Activated CD8-positive, alpha-beta memory T cell treated with anti-CD3 and anti-CD28 coated beads, Interleukin-2, amount 50 U/mL, for 48 hours (primary cell): ENCODE data around the gene TIMM44.
"Not testable (repeated sequence)": the region's sequence is repeated elsewhere in the genome, so short reads cannot be mapped to it uniquely, and the experiment has no call there.

Experiments used
- DNase-seq: peaks from one replicate; pipeline ENCODE4 v3.0.0-alpha.2; 2020

Gene TIMM44

DNA sequence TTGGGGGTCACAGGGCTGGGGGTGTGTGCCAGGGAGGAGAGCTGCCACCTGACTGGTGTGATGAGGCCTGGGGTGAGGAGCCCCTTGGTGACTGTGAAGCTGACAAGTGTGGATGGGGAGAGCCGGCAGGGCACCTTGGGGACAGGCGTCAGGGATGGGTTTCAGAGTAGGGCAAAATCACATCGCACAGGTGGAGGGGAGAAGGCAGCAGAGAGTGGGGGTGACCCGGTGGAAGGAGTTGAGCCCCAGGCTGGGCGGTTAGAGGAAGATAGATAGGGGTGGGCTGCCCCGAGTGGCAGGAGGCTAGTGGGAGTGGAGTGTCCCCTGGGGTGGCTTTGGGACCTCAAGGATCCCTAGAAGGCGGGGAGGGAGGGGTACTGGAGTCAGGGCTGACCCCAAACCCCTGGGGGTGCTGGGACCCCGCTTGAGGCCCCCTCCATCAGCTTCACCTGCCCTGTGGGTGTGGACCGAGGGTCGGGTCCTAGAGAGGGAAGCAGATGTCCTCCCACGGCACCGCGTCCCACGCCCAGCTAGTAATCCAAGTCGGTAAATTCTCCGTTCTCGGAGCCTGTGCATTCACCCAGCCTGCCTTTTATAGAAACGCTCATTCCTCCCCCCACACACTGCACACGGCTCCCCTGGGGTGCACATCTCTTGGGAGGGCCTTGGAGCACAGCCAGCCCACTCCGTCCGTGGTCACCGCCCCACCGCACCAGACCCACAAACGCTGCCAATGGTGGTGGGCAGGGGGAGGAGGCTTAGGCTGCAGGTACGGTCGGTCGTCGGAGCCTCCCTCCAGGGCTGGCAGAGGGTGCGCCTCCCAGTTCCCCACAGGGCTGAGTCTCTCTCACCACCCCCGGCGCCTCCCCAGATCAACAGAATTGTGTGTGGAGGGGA, 19.9 kb downstream of the TIMM44 start:
- DNase-seq: no peak

DNA sequence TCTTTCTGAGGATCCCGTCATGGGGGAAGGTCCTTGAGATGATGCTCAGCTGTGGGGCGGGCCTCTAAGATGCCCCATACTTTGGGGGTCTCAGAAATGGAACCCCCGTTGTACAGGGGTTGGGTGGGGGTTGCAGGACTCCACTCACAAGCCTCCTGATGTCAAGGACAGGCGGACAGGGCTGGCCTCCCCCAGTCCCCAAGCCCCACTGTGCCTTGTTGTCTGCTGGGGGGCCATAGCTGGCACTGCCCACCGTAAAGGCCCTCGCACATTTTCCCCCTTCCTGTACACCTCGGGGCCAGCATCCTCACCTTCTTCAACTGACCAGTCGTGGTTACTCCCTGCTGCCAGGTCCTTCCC, 20.6 kb downstream of the TIMM44 start:
- no peak for DNase-seq

DNA sequence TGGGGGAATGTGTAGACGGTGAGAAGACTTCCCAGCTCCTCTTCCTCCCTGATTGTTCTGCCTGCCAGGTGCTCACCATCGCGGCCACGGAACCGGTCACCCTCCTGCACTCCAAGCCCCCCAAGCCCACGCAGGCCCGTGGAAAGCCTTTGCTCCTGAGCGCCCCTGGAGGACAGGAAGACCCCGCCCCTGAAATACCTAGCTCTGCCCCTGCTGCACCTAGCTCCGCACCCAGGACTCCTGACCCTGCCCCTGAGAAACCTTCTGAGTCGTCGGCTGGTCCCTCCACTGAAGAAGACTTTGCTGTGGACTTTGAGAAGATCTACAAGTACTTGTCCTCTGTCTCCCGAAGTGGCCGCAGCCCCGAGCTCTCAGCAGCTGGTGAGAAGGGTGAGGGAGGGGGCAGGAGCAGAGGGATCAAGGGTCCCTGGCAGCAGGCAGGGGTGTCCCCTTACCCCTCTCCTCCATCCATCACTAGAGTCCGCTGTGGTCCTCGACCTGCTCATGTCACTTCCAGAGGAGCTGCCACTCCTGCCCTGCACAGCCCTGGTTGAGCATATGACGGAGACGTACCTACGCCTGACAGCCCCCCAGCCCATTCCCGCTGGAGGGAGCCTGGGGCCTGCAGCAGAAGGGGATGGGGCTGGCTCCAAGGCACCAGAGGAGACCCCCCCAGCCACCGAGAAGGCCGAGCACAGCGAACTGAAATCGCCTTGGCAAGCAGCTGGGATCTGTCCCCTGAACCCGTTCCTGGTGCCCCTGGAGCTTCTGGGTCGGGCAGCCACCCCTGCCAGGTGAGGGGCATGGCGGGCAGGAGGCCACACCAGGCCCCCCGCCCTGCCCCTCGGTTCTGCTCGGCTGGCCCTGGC, 21.3 kb downstream of the TIMM44 start:
- DNase-seq: no peak

DNA sequence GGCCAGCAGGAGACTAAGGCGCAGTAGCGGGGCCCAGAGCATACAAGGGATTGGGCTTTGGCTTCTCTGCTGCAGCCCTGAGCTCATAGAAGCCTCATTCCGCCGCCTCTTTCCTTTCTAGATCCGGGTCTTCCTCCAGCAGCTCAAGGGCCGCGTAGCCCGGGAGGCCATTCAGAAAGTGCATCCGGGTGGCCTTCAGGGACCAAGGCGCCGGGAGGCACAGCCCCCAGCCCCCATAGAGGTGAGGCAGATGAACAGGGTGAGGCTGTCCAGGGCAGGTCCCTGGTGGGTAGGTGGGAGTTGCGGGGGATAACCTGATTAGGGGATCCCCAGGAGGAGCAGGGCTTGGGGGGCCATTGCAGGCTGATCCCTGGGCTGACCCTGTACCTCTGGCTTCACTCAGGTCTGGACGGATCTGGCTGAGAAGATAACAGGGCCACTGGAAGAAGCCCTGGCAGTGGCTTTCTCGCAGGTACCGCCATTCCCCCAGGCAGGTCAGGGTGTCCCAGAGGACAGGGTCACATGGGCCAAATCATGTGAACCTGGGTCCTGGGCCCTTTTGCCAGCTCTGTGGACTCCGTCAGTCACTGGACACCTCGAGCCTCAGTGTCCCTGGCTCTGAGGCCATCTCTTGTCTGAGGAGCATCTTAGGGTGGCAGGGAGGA, 22.0 kb downstream of the TIMM44 start:
- DNase-seq: no peak

DNA sequence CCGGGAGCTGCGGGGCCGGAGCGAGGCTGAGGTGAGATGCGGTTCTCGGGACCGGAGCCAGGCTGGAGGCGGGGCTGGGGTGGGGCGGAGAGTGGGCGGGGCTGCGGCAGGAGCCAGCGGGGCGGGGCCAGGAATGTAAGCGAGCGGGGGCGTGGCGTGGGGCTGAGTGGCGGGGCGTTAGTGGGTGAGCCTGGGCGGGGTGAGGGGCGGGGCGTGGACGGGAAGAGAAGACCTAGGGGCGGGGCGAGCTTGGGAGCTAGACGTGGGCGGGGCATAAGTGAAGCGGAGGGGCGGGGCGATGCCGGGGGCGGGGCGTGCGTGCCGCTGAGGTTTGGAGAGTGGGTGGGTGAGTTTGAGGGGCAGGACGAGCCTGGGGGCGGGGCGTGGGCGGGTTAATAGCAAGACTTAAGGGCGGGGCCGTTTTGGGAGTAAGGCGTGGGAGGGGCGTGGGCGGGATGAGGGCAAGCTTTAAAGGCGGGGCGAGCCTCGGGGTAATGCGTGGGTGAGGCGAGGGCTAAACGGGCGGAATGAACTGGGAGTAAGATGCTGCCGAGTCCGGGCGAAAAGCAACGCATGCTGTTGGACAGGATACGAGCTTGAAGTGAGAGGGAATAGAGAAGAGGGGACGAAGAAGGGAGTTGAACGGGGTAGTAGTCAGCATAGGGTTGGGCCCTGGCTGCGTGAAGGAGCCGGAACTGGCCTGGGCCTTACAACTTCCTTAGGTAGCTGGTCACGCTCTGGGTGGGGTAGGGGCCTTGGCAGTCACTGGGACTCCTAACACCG, 22.8 kb downstream of the TIMM44 start:
- peak; percentile 99 for DNase-seq

DNA sequence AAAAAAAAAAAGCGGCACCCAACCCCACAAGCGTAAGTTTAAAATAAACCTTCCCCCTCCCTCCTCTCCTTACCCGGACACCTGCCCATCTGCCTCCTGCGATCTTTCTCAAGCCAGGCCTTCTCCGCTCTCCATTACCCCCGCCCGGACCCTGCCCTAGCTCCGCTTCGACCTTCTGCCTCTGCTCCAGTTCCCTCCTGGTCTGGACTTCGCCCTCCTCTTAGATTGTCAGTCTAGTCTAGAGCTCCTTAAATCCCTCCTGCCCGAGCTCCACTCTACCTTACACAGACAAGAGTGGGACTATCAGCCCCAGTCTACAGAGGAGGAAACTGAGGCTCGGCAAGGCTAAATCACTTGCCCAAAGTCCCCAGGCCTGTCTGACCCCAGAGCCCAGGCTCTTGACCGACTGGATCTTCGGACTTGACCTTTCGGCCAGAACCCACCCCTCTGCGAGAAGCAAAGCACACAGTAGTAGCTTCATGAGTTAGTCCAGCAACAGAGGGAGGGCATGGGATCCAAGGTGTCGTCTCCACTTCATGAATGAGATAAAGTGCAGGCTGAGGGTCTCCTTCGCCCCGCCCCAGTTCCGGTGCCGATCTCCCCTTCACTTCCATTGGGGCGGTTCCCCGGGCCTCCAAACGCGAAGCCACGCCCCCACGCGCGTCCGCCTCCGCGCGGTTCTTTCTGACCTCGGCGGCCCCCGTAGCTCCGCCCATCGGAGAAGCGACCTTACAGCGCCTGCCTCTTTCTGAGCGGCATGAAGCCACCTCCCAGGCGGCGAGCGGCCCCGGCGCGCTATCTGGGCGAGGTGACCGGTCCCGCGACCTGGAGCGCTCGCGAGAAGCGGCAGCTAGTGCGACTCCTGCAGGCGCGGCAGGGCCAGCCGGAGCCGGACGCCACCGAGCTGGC, 23.6 kb downstream of the TIMM44 start, which contains the start of gene SNAPC2:
Gene SNAPC2, plus strand, starts transcription at position 729 of the 909 bp plus-strand sequence. Its CDS starts 29 bp downstream, at position 758.
- DNase-seq: peak; percentile 98

DNA sequence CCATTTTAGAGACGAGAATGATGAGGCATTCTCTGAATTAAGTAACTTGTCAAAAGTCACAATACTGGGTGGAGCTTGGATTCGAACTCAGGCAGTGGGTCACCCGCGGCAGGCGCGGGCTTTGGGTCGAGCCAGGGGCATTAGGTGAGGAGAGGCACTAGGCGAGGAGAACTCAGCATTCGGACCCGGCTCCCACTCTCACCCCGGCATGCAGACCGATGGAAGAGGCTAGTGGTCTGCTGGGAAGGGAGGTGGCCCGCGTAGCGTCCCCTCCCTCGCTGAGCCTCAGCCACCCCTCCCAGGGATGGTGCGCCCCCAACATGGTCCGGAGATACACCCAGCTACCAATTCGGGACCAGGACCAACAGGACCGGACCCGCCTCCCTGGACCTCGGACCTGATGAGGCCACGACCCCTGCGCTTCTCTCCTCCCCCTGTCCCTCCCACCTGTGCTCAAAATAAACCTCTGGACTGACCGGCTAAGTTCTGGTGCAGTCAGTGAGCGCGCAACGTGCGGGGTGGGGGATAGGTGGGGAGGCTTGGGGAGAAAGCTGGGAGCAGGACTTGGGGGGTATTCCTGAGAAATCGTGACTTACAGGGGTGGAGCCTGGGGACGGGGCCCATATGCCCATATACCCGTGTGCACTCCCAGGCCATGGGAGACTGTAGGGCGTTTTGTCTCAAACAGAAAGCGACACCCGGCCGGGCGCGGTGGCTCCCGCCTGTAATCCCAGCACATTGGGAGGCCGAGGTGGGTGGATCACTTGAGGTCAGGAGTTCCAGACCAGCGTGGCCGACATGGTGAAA, 24.6 kb downstream of the TIMM44 start:
- DNase-seq: no peak

DNA sequence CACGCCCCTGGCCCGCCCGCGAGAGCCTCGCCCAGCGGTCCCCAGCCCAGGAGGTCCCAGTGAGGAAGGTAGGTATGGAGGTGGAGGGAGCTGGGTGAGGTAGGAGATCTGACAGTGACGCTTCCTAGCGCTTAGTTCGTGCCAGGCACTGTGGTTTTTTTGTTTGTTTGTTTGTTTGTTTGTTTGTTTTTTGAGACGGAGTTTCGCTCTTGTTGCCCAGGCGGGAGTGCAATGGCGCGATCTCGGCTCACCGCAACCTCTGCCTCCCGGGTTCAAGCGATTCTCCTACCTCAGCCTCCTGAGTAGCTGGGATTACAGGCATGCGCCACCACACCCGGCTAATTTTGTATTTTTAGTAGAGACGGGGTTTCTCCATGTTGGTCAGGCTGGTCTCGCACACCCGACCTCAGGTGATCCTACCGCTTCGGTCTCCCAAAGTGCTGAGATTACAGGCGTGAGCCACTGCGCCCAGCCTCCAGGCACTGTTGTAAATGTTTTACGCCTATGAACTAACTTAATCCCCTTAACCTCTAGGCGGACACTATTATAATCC, 25.3 kb downstream of the TIMM44 start:
- not testable (repeated sequence) for DNase-seq

DNA sequence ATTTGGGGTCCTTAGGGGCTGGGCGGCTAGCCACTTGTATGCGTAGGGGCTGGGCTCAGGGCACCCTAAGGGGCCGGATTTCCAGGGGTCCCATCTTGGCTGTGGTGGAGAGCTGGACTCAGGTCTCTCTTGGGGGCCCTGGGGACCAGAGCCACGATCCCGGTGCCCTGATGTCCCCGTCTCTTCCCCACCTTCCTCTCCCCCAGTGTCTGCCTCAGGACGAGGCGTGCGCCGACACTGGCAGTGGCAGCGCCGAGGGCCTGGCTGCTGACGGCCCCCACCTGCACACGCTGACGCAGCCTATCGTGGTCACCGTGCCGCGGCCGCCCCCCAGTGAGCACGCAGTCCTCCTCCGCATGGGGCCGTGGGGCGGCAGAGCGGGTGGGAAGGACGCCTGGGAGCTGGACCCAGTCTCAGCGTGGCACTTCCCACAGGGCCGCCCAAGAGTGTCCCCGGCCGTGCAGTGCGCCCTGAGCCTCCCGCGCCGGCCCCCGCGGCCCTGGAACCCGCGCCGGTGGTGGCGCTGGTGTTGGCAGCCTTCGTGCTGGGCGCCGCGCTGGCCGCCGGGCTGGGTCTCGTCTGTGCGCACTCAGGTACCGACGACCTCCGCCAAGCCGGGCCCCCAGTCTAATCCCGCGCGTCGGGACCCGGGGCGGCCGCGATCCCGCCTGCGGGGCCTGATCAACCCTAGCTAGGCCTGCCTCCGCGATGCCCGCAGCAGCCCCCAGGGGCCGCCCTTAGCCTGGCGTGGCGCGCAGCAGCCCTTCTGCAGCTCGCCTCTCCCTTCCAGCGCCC, 26.0 kb downstream of the TIMM44 start:
- DNase-seq: peak; percentile 78

DNA sequence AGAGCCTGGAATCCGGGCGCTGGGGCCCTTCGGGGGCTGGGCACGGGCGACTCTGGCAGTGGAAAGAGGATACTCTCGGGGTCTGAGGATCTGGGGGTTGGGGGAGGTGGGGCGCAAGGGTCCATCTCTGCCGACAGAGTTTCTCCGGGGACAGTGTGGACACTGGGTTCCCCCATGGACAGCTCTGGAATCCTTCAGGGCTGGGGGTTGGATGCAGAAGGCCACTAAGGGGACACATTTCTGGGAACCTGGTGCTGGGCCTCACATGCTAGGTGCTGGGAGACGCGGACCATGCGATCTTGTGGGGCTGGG, 26.6 kb downstream of the TIMM44 start:
- no peak for DNase-seq

DNA sequence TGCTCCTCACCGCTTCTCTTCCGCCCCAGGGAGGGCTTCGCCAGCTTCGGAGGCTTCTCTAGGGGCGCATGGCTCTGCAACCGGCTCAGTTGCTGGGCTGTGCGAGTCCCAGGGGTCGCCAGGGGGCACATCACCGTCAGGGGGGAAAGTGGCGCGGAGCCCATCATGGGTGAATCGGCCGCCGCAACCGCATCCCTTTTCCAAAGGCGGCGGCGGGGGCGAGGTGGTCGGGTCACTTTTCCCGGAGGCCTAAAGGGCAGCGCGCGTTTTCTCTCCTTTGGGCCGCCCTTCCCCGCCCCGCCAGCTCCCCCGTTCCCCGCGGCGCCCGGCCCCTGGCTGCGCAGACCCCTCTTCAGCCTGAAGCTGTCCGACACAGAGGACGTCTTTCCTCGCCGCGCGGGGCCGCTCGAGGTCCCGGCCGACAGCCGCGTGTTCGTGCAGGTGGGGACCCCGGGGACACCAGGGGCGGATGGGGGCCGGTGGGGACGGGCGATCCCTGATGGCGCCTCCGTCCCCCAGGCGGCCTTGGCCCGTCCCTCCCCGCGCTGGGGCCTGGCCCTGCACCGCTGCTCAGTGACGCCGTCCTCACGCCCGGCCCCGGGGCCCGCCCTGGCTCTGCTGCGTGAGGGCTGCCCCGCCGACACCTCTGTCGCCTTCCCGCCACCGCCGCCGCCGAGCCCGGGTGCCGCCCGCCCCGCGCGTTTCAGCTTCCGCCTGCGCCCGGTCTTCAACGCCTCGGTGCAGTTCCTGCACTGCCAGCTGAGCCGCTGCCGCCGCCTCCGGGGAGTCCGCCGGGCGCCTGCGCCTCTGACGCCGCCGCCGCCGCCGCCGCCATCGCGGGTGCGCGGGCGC, 27.1 kb downstream of the TIMM44 start:
- DNase-seq: peak; percentile 85

DNA sequence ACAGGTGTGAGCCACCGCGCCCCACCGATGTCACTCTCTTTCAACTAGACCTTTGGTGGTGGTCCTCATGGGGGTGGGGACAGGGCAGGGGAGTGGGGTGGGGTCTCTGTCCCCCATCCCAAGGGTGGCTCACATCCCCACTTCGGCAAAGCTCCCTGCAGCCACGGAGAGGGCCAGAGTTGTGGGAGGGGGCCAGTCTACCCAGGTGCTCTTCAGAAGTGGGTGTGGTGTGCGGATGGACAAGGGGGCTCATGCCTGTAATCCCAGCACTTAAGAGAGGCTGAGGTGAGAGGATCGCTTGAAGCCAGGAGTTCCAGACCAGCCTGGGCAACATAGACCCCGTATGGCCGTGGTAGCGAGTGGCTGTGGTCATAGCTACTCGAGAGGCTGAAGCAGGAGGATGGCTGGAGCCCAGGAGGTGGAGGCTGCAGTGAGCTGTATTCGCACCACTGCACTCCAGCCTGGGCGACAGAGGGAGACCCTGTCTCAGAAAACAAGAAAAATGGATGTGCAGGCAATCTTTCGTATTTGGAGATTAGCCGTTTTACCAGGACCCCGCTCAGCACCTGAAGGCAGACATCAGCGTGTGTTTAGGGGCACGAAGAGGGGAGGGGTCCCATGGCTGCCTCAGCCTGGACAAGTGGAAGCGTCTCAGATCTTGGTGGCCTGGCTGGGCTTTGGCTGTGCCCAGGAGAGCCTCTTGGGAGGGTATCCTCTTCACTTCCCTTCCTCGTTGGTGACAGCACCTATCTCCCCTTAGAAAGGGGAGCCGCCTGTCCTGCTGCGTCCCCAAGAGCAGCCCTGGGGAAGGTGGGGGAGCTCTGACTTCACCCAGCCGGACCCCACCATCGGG, 28.0 kb downstream of the TIMM44 start:
- DNase-seq: no peak

DNA sequence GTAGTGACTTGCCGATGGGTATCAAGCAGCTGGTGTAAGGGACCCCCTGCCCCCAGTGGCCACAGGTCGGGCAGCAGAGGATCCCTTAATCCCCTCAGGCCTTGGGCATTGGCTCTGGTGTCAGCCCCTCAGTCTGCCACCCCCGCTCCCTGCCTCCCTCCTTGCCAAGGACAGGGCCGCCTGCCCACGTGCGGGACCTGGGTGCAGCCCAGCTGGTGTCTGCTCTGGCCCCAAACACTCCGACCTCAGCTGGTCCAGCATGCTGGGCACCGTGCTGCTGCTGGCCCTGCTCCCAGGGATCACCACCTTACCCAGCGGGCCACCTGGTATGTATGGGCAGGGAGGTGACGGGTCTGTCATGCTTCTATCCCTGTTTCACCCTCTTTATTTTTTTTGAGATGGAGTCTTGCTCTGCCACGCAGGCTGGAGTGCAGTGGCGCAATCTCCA, 28.8 kb downstream of the TIMM44 start, which contains the start of gene TGFBR3L:
Gene TGFBR3L, plus strand, starts transcription at position 233 of the 448 bp plus-strand sequence.
- DNase-seq: no peak

DNA sequence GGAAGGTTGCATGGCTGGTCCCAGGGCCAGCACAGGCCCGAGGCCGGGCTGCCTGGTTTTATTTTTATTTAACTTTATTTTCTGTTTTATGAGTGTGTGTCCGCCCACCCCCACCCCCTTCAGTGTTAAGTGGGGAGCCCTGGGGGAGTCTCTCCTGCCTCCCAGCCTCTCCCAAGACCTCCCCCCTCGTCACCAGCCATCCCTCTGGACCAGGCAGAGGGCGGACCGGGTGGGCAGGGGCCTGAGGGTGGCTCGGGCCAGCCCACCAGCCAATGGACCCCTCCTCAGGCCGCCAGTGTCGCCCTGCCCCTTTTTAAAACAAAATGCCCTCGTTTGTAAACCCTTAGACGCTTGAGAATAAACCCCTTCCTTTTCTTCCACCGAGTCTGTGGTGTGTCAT, 29.4 kb downstream of the TIMM44 start:
- no peak for DNase-seq

DNA sequence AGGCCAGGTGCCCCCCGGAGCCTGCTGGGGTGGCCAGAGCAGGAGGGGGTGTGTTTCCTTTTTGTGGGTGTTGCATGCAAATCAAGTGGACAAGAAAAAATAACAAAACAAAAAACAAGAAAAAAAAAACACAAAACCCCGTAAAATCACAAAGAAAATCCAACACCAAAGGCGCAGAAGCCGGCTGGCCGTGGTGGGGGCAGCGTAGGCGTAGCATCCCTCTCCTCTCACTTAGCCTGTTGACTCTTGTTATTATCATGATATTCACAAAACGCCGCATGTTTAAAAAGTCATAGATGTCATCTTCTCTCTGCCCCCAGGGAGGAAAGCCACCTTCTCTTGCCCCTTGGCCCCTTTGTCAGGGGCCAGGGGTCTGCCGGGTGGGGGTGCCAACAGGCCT, 29.8 kb downstream of the TIMM44 start:
- no peak for DNase-seq

DNA sequence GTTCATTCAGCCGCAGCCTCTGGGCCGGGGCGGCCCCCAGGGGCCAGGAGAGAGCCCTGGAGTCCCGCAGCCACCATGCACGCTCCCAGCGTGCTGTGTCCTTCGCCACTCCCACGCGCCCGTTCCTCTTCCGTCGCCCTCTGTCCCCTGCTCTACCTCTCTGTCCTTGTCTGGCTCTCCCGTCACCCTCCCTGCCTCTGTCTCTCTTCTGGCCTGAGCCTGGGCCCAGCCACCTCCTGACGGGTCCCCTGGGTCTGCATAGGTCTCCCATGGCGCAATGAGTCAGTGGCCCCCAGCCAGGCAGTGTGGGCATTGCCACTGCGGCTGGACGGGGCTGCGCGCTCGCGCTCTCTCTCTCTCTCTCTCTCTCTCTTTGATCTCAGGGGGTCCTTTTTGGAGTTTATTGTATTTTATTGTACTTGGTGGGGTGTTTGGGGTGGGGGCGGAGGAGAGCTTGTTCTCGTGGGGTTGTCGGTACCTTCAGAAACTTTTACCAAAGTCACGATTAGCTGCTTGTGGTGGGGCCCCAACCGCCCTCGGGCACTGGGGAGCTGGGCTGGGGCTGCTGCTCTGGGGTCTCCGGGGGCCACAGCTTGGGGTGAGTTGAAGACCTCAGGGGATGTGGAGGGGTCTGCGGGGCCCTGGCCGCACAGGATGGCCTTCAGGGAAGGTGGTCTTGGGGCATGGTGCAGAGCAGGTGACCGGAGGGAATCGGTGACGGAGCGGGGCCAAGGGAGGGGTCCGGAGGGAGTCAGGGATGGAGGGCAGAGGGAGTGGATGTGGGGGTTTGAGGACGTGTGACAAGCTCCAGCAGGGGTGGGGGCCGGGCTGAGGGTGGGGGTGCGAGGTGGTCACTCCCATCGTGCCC, 30.5 kb downstream of the TIMM44 start:
- no peak for DNase-seq
